DMS79 (cell line): ENCODE results near the gene SPATA19.
A peak's percentile ranks its signal among the peaks of the same experiment; 100 is the strongest.

Source experiments
- DNase-seq: peaks from one replicate; lab custom pipeline; 2025; lab: John Stamatoyannopoulos, UW

Gene SPATA19

DNA sequence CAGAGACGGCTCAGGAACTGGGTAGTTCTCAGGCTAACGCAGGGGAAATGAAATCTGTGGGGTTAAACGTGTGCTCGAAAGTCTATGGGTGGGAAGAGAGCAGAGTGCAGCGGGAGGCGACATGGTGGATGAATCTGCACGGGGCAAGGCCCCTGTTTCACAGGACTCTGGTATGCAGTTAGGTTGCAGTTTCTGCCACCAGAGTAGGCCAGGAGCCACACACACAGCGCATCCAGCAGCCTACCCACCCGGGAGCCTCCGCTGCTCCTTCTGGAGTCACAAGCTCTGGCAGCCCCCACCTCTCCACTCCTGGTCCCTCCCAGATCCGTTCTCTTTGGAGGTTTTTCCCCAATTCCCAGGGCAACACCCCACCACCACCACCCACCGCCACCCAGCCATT lies 27.0 kb downstream of the SPATA19 start:
- no peak for DNase-seq

DNA sequence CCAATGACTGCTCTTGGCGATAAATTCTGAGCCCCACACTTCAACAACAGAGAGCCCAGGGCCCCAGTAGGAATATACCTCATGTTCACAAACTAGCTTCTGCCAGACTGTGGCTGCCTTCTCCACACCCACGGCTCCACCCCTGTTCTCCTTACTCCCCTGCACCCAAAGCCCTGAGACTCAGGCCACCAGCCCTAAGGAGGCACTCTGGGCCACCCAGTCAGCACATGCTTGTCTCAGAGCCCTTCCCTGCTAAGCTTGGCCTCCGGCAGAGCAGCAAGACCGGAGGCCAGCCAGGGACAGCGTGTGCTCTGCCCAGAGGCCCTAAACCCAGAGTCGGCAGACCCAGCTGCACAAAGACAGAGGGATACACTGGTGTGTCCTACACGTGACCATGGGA lies 27.9 kb downstream of the SPATA19 start:
- DNase-seq = no peak

DNA sequence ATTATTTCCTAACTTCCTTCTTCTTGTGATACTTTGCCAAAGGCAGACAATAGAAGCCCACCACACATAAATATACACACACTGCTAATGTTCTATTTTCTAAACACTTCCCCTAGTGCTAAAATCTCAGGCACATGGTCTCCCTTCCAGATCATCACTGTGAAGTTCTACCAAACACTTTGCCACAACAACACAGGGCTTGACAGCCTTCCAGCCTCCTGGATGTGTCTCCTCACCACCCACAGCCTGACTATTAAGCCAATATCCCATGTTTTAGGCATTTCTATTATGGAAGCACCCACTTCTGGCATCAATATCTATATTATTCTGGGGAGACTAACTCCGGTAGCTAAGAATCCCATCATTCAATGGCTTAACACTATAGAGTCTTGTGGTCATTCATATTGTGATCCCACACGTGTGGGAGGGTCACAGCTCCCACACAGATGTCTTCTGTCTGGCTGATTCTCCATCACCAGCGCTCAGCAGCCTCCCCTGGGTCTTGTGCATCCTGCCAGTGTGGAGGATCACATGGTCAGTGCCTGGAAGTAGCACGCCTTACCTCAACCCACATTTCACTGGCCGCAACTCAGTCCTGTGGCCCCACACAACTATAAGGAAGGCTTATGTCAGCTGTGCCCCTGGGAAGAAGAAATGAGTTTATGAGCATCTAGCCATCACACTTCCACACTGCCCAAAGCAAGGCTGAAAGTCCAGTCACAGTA lies 29.0 kb downstream of the SPATA19 start:
- DNase-seq = no peak

DNA sequence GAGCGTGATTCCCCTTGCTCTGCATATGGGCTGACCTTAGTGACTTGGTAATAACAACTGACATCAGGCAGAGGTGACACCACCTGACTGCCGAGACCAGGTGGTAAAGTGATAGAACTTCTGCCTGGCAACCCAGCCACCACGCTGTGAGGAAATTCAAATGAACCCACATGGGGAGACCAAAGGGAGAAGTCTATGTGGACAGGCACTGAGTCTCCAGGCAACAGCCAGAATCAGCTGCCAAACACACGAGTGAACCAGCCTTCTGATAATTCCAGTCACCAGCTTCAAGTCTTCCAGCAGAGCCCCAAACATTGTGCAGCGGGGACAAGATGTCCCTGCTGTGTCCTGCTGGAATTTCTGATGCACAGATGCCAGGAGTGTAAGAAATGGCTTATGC lies 29.7 kb downstream of the SPATA19 start:
- no peak for DNase-seq

DNA sequence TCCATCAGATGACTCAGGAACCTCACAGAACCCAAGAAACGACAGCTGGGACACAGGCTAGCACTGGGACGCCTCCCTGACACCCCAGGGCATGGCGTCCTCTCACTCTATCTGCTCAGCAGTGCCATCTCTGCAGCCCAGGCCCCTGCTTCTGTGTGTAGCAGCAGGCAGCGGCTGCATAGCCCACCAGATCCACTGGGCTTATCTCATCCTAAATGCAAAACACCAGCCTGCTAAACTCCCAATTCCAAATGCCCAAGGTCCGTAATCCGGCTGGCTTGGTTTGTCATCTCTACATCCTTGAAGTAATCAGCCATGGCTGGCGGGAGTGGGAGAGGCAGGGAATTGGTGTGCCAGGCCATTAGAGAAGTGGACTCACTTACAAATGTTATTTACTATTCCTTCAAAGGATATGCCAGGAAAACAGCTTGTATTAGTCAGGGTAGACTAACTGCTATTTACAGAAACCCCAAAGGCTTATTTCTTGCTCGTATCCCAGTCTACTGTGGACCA lies 30.7 kb downstream of the SPATA19 start:
- no peak for DNase-seq

DNA sequence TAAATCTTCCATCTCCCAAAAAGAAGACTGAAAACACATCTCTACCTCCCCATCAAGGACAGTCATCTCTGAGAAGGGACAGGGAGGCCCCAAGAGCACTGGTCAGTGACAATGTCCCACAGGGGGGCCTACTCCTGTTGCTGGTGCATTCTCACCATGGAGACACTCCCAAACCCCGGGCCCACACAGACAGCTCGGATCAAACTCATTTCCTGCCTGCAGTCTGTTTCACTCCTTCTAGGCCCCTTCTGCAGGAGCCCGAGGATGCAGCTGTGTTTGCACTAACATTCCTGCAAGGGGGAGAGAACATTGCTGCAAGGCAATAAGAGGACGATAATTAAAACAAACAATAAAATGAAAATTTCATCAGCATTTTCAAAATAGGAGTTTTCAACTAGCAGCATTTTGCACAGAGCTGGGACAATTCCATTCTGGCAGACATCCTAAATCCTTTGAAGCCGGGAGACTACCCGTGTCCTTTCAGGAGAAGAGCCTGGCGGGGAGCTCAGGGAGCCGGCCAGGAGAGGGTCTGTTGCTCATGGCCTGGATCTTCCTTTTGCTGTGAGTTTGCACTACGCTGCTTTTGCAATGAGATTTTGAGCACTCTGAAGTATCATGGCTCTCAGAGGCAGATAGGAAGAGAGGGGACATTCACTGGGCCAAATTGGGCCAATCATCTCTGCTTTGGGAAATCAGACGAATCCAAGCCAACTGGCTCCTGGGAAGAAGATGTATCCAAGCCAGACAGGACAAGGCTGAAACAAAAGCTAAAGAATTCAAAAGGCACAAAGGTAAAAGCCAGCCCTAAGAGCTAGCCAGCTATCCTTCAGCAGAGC lies 33.2 kb downstream of the SPATA19 start:
- DNase-seq = no peak

DNA sequence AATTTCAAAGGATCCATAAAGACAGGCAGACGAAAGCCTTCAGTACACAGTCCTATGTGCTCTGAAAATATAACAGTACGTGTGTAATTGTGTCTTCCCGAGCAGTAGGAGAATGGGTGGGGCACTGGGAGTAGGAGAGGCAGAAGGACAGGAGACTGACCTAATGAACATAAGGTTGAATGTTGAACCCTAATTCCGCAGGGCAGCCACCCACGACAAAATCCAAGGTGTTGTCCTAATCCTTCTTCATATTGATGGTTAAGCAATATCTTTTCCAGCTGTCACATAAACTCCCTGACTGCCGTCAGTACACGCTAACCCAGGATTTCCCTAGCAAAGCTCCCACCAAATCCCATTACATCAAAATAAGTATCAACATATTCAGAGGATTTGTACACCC lies 34.5 kb downstream of the SPATA19 start:
- no peak for DNase-seq

DNA sequence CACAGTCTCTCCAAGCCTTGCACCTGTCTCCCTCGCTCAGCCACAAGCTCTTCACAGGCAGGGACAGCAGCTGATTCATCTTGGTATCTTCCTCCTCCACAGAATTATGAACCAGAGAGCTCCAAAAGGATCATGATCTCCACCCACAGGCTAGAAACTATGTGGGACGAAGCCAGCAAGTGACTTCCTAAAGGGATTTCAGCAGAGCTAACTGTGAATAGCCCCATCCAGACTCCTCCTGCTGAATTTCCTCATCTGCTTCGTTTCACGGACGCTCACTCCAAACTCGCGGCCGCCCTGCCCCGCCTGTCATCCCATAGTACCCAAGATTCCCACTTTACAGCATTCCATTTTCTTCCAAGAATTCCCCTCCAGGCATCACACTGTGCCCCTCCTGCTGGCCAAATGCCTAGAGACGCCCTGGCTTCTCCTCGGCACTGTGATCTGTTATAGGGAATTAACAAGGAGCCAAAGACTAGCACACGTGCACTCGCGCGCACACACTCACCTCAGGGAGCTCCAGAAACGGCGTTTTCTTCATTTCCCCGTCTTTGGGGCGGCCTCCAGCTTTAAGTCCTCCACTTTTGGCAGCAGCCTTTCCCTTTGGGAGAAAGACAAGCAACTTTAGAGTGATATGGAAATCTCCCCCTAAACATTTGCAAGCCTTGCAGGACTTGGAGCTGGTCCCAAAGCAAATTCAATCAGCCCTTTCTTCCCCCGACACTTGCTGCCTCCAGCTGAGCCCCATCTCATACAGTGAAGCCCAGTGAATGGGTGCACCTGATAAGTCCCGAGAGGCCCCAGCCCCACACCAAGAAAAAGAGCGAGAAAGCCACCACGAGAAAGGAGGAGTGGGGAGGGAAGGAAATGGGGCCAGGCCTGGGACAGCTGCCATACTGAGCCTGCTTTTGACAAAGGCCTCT lies 35.5 kb downstream of the SPATA19 start:
- no peak for DNase-seq

DNA sequence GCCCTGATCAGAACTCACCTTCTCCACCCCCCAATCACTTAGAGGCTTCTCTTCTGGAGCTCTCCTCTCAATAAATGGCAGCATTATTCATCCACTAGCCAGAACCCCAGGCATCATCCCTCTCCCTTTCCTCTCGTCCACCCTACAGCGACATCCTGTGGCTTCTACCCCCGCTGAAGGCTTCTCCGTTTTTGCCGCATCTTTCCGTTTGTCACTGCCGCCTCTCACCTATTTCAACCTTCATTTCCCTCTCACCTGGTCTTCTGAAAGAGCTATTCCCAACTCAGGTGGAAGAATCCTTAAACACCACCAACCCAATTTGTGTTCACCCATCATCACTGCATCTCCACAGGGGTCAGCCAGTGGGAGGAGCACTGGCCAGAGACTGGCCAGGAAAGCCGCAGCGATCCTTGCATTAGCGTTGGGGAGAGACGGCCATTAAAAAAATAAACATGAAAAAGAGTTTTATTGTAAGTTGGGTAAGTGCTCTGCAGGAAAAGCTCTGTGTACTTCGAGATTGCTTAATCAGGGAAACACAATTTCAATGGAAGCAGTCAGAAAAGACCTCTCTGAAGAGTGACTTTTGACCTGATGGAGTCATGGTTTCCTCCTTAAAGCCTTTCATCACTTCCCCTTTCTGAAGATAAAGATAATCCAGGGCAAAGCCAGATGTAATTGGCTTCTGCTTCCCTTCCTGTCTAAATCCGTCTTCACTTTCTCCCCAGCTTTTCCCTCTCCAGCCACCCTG lies 36.7 kb downstream of the SPATA19 start:
- DNase-seq = no peak

DNA sequence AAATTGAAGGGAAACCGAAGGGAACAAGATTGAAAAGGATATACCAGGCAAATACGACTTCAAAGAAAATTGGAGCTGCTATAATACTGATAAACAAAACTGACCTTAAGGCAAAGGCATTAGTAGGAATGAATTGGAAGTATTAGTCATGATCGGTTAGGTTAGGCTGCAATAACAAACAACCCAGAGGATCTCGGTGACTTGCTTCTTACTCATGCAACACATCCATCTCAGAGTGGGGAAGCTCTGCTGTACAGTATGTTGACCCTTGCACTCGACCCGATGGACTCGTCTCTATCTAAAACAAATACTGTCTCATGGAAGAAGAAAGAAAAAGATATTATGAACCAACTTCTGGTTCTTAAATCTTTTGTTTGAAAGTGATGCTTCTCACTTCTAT lies 42.3 kb downstream of the SPATA19 start:
- DNase-seq = no peak

DNA sequence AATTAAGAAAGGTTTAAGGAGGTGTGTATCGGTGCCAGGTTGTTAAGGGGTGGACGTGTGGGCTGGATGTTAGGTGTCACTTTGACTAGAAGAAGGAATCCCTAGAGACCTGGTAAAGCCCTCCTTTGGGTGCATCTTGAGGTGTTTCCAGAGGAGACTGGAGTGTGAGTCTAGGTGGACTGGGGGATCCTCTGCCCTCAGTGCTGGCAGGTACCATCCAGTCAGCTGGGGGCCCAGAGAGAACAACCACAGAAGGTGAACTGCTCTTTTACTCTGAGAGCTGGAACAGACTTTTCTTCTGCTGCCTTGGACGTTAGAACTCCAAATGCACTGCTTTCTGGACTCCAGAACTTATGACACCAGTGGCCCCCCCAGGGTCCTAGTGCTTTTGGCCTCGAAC lies 44.0 kb downstream of the SPATA19 start:
- DNase-seq = no peak

DNA sequence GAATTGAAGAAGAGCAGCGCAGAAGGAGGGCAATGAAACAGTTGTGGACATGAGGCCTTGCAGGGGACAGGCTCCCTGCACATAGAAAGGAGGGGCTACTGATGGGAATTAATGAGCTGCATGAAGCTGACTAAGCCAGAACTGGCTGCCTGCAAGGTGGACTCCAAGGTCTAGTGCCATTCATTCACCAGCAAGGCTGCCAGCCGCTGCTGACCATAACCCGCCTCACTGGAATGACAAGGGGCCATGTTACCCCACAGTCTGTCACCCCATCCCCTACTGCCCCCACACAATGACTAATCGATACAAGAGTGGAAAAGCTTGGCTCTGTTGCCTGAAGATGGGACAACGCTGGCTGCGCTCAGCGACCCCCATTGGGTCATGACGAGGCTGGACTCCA lies 44.6 kb downstream of the SPATA19 start:
- no peak for DNase-seq

DNA sequence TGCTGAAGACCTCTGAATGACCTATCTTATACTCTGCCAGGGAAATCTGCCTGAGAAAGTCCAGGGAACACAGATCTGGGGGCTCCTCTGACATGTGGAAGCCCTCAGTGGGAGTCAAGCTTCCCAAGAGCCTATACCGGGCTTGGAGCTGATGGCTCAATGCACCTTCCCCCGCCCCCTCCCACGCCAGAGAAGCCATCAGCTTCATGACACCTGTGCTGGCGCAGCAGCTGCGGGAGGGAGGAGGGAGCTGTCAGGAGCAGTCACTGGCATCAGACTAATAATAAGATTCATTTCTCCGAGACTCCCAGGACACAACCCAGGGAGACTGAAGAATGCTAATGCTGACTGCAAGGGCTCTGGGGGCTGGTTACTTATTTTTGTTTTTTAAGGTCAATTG lies 47.8 kb downstream of the SPATA19 start:
- no peak for DNase-seq

DNA sequence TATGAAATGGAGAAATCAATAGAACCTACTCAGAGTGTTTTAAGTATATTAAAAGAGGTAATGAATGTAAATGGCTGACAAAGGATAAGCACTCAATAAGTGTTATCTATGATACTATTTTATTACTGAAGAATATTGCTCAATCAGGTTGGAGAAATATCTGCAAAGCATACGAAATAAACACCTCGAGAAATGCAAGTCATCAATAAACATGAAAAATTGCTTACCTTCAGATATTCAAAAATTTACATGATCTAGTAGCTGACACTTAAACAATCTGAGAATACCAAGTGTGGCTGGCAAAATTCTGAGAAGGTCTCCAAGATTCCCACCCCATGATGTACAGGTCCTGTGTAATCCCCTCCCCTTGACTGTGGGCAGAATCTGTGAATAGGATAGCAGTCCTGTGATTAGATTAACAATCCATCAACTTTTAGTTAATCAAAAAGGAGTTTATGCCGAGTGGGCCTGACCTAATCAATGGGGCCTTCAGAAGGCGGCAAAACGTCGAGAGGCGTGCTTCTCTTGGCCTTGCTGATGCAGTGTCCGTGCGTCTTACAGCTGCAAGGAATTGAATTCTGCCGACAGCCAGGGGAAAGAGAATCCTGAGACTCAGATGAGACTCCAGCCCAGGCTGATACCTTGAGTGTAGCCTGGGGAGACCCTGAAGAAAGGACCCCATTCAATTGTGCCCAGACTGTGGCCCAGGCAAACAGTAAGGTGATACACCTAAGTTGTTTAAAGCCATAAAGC lies 49.1 kb downstream of the SPATA19 start:
- no peak for DNase-seq

DNA sequence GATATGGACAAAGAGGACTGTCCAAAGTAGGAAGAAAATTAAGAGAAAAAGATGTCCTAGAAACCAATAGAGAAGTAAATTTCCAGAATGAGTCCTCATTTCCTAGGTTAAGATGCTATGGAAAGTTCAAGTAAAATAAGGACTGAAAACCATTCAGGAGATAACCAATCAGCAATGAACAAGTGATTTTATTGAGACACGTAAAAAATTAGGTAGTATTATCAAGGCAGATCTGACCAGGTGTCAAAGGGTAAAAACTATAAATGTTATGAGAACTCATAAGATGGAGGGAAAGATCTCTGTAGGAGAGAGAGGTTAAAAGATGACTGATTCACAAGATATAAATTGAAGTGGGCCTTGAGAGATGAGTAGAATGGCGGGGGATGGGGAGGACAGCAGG lies 50.2 kb downstream of the SPATA19 start:
- no peak for DNase-seq

DNA sequence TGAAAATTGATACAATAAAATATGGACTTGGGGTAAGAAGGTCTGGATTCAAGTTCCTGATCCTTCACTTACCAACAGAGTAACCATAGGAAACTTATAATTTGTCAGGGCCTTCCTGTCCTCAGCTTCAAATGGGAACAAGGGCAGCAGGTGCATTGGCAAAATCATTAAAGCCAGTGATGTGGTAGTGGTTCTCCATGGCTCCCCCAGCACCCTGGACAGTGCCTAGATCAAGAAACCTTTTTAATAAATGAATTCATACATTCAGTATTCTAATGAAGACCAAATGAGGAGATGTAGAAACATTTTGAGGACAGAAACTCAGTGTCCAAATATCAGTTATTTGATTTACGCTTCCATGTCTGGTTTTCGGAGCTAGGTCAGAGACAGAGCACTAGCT lies 51.1 kb downstream of the SPATA19 start:
- DNase-seq = no peak

DNA sequence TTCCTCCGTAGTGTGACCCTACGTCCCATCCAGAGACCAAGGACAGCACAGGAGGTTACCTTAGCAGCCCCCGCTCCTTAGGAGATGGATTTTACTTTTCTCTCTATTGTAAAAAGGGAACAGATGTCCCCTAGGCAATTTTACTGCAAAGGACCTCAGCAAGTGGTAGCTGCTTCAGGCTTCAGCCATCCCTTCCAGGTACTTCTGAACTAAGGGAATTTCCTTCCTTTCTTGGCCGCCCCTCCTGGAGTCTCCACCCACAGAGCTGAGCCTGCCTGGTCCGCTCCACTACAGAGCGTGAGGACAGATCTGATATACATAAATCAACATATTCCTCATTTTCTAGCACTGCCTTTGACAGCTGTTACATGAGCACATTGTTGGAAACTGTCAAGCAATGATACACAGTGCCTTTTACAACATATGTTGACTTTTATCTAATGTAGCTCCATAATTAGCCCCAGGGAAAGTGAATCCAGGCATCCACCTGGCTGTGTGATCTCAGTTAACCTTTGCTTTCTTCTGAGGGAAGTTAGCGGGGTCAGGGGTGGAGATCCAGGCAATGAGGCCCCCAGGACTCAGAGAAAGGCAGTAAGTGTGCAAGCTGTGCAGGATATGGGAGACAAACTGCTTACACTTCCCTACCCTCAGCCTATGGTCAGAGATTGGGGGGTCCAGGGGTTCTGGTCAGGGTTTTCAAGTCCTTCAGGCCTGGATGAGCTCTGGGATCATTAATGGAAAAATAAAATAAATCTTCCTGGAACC lies 51.9 kb downstream of the SPATA19 start:
- no peak for DNase-seq

DNA sequence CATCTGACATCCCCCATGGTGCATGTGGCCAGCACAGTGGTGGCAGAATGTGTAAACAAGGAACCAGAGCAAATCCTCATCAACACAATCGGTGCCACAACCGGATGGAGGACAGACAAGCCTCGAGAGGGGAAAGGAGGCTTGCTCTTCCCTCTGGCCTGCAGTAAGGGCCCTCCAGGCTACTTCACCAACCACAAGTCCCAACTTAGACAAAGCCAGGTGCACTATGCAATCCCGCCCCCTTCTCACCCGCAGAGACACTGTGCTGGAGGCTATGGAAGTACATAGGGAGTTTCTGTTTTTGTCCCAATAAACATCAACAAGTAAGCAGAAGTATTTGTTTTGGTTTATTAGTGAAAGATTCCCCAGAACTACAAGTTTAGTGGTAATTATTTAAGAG lies 54.3 kb downstream of the SPATA19 start:
- DNase-seq = peak; percentile 51
